GM19240 (cell line): ENCODE results near the gene ASIP.
"Not testable (repeated sequence)": the region's sequence is repeated elsewhere in the genome, so short reads cannot be mapped to it uniquely, and the experiment has no call there.

Source experiments
- DNase-seq: peaks from one replicate; pipeline ENCODE4 v3.0.0; 2011; ENCODE audit warnings: low spot score; ENCODE audit not compliant: insufficient read length

Gene ASIP

DNA sequence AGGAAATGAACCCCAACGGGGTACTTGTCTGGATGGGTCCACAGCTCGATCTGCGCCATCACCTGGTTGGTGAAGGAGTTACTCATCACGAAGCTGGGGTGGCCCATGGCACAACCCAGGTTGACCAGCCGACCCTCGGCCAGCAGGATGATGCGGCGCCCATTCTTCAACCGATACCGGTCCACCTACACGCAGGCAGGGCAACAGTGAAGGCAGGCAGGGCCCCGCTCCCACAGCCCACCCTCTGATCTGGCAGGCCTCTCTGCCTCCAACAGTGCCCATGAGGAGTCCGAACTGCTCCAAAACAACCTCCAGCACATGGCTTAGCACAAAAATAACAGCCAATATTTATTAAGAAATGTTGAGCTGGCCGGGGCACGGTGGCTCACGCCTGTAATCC lies 44.2 kb downstream of the ASIP start:
- DNase-seq = no peak

GRCh38 chr20:34287500-34287899 lies 46.3 kb downstream of the ASIP start:
- not testable (repeated sequence) for DNase-seq

- DNase-seq = no peak
Measured at GRCh38 chr20:34290471-34290870, 49.2 kb downstream of the ASIP start.

DNA sequence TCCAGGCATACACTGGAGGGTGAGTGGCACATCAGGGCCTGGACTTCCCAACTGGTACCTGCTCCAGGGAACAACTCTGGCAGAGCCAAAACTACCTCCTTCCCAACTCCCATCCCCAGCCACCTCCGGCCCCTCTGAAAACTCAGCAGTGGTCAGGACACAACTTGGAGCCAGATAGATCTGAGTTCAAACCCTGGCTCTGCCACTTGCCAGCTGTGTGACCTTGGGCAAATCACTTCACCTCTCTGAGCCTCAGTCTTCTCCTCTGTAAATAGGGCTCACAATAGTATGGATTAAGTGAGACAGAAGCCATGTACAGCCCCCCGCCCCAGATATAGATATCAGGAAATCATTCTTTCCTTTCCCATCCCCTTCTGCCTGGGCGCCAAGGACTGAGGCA lies 51.3 kb downstream of the ASIP start:
- no peak for DNase-seq

- no peak for DNase-seq
Measured at GRCh38 chr20:34293119-34293518, 51.9 kb downstream of the ASIP start.

DNA sequence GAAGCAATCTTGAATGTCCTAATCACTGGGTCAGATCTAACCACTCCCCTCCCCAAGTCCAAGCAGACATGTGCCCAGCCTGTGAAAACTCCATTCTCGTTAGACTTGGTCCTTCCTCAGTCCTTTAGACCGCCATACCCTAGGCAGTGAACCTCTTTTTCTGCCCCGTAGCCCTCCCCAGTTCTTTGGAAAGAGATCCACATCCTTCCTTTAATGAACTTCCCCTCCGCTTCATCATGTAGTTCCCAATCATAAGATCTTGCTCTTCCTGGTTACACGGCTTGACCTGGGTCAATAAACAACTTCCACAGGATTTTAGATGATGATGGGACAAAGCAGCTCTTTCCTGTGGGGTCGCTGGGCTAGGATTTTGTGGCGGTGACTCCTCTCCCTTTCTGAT lies 52.4 kb downstream of the ASIP start:
- DNase-seq = no peak

- no peak for DNase-seq
Measured at GRCh38 chr20:34294563-34294962, 53.3 kb downstream of the ASIP start.

DNA sequence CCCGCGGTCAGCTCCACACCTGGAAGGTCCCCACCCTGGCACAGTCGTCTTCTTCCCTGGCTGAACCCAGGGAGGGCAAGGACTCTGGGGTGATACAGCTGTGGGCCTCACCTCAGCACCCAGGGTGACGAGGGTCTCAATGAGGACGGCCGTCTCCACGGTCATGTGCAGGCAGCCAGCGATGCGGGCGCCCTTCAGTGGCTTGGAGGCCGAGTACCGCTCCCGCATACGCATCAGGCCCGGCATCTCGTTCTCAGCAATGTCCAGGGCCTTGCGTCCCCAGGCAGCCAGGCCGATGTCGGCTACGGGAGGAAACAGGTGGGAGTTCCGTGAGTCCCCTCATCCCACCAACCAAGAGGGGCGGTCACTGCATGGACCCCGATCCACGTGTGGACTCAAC lies 54.1 kb downstream of the ASIP start:
- no peak for DNase-seq

GRCh38 chr20:34296468-34296867 lies 55.2 kb downstream of the ASIP start:
- no peak for DNase-seq

- DNase-seq = not testable (repeated sequence)
Measured at GRCh38 chr20:34298294-34298784, 57.1 kb downstream of the ASIP start.

DNA sequence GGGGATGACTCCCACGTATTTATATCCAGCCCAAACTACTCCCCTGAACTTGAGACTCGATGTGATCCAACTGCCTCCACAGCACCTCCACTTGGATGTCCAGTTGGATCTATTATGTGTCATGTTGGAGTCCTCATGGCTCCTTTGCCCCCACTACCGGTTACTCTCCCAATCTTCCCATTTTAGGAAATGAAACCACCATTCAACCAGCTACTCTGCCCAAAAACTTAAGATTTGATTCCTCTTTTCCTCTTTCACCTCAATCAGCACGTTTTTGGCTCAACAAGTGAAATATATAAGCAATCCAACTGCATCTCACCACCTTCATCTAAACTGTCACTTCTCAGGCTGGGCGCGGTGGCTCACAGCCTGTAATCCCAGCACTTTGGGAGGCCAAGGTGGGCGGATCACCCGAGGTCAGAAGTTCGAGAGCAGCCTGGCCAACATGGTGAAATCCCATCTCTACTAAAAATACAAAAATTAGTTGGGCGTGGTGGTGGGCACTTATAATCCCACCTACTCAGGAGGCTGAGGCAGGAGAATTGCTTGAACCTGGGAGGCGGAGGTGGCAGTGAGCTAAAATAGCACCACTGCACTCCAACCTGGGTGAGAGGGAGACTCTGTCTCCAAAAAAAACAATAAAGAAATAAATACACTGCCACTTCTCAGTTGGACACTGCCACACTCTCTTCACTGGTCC lies 58.5 kb downstream of the ASIP start:
- no peak for DNase-seq

- DNase-seq = no peak
Measured at GRCh38 chr20:34300256-34300806, 59.1 kb downstream of the ASIP start.

DNA sequence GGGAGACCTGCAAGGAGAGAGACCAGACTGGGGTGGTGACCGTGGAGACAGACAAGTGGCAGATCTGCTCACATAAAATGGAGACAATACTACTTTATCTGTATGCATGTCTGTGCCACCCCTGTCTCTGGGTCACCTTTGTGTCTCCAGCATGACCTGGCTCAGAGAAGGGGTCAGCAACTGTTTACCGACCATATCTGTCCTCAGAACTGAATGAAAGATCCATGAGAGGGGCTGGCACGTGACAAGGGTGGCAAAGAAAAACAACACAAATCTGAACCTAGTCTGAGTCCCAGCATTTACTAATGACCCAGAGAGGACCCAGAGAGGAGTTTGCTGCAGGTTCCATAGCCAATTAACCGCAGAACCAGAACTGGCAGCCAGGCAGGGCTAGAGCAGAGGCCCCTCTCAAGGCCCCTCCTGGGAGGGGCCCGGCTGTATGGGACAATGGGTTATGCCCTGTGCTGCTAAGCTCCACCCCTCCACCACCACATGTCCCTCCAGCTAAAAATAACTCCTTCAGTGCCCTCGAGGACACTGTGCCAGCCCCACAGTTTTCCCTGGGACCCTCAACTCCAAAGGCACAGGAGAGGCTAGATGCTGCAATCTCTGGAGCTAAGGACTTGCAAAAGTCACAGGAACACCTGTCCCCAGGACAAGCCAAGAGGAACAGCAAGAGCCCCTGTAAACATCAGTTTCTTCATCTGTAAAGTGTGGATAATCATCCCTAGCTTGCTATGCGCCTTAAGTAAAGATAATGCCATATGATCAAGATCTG lies 59.8 kb downstream of the ASIP start:
- DNase-seq = no peak

DNA sequence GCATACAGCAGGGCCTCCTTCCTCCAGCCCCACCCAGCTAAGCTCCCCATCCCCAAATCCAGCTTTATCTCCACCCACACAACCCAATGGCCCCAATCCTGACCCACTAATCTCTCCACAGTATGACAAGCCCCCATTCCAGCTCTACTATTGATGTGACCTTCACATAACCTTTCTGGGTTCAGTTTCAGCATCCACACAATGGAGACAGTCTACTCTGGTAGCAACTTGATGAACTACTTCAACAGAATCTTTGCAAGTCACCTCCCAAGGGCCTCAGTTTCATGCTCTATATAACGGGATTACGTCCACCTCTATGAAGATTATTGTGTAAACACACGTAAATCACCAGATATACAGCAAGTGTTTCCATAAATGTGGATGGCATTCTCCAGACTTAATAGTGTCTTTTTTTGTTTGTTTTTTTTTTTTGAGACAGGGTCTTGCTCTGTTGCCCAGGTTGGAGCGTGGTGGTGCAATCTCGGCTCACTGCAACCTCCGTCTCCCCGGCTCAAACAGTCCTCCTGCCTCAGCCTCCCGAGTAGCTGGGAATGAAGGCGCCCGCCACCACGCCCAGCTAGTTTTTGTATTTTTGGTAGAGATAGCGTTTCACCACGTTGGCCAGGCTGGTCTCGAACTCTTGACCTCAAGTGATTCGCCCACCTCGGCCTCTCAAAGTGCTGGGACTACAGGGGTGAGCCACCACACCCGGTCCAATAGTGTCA lies 60.5 kb downstream of the ASIP start:
- no peak for DNase-seq

GRCh38 chr20:34302312-34302722 lies 61.1 kb downstream of the ASIP start:
- DNase-seq = no peak

- DNase-seq = peak; percentile 94
Measured at GRCh38 chr20:34302723-34303533, 61.7 kb downstream of the ASIP start, which contains the start of gene AHCY. AHCY (minus strand) TSS chr20:34303355; CDS start chr20:34303270, 85 bp downstream.

DNA sequence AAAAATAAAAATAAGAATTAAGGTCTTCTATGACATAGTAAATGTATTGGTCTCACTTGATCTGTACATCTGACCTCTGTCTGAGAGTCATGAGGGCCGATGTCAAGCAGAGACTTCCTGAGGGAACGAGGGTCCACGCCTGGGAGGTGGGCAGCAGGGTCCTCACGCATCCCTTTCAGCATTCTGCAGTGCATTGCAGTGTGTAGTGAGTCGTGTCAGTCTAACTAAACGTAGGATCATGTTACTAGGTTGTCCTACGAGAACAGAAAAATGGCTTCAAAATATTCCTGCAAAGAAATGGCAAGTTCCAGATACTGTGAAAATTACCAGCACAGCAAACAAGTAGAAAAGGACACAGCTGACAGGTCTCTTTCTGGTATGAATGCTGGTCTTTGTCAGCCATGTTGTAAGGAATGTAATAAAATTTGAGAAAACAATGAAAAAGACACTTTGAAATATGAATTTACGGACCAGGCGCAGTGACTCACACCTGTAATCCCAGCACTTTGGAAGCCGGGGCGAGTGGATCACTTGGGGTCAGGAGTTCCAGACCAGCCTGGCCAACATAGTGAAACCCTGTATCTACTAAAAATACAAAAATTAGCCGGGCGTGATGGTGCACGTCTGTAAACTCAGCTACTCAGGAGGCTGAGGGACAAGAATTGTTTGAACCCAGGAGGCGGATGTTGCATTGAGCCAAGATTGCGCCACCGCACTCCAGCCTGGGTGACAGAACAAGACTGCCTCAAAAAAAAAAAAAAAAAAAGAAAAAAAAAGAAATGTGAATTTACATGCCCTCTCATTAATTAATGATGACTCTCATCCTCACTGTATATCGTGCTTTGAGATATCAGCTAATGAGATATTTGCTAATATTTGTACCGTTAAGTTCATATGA lies 64.4 kb downstream of the ASIP start:
- DNase-seq = no peak

DNA sequence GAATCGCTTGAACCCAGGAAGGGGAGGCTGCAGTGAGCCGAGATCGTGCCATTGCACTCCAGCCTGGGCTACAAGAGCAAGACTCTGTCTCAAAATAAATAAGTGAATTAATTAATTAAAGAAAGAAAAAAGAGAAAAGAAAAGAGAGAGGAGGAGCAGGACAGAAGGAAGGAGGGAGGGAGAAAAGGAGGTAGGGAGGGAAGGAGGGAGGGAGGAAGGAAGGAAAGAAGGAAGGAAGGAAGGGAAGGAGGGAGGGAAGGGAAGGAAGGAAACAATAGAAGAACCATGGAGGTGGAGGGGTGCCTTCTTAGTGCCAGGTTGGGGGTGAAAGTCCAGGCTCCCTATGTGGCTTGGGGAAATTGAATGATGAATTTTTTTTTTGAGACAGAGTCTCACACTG lies 68.5 kb downstream of the ASIP start:
- DNase-seq = no peak

- DNase-seq = no peak
Measured at GRCh38 chr20:34310481-34311117, 69.4 kb downstream of the ASIP start.
